Ectodermal cell (in vitro differentiated cells): Measurements from ENCODE around the gene RNF175.

Experiments
- H3K27ac ChIP-seq: 2 replicates; pipeline ENCODE4 v1.7.0; 2013; ENCODE audit warnings: mild to moderate bottlenecking, low read depth, low read length; ENCODE audit not compliant: insufficient read depth, poor library complexity, severe bottlenecking
- H3K27me3 ChIP-seq: 2 replicates; pipeline ENCODE4 v1.7.0; 2013; ENCODE audit warnings: mild to moderate bottlenecking, low read length; ENCODE audit not compliant: insufficient read depth, control insufficient read depth, poor library complexity, severe bottlenecking
- H3K36me3 ChIP-seq: one replicate; pipeline ENCODE4 v1.7.0; 2013; ENCODE audit warnings: low read length; ENCODE audit not compliant: control insufficient read depth, insufficient read depth
- H3K4me1 ChIP-seq: one replicate; pipeline ENCODE4 v1.7.0; 2013; ENCODE audit warnings: low read length; ENCODE audit not compliant: control insufficient read depth, insufficient read depth
- H3K4me3 ChIP-seq: 2 replicates; pipeline ENCODE4 v1.7.0; 2013; ENCODE audit warnings: low read depth, low read length, control low read depth; ENCODE audit not compliant: insufficient read depth
- H3K9me3 ChIP-seq: 2 replicates; pipeline ENCODE4 v1.7.0; 2013; ENCODE audit warnings: mild to moderate bottlenecking, low read length, moderate library complexity; ENCODE audit not compliant: control insufficient read depth
- WGBS, 2 experiments: methylation state at CpG; one replicate each; pipeline ENCODE4 v1.1.7; 2013; ENCODE audit warnings: missing lambda C conversion rate in 2 of 2; 5-methylcytosine and 5-hydroxymethylcytosine counted together

Gene RNF175

DNA sequence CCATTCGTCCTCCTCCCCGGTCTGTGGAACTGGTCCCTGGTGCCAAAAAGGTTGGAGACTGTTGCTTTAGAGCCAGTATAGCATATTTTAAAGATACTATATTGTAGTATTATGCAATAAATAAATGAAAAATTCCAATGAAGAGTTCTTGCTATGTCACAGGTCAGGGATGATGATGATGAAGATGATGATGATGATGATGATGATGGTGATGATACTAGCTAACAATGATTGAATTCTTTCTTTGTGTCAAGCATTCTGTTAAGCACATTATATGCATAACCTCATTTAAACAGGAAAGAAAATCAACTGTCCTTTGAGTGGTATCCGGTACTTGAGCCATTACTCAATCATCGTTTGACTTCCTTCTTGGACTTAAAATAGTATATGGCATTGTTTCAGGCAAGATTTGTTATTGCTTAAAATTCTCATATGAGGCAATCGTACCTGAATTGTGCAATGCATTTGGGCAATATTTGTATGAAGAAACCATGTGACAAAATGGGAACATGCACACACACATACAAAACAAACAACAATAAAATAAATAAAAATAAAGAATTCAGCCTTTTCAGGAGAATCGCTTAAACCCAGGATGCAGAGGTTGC lies 98.5 kb downstream of the RNF175 start:
- H3K27me3 ChIP-seq = no peaks in the 10 kb centered on the region

More for the DNA sequence above, 98.5 kb downstream of the RNF175 start:
- no peak overlapping the region for H3K27ac ChIP-seq
- H3K9me3 ChIP-seq = no peaks in the 10 kb centered on the region
- WGBS, 2 experiments = 94 to 96% methylated on average over 6 of the region's 6 CpGs
- H3K36me3 ChIP-seq = no peaks in the 10 kb centered on the region
- H3K4me1 ChIP-seq = no peaks in the 10 kb centered on the region
- H3K4me3 ChIP-seq = no peak overlapping the region
